ENCODE measurements around the gene MMP14.
A peak's percentile ranks its signal among the peaks of the same experiment; 100 is the strongest.

MMP14 gene

DNA sequence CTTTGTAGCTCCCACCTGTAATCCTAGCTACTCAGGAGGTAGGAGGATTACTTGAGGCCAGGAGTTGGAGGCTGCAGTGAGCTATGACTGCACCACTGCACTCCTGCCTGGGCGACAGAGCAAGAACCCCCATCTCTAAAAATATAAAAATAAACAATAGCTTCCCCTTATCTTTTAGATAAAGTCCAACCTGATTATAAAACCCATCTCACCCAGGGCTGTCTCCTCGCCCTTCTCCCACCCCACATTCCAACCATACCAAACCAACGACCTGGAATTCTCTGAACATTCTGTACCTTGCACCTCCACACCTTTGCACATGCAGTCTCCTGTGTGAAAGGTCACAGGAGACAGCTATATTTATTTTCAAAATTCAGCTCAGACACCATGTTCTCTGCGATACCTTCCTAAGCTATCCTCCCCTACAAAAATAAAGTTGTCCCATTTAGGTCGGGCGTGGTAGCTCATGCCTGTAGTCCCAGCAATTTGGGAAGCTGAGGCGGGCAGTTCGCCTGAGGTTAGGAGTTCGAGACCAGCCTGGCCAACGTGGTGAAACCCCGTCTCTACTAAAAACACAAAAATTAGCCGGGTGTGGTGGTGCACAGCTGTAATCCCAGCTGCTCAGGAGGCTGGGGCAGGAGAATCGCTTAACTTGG is 28.8 kb upstream of the MMP14 start:
- DNase-seq: no peak
- no peak for TF ChIP-seq GATA1 (IDR thresholded peaks at IDR 0.05; ENCODE audit: low read depth, low read length)
- TF ChIP-seq POLR2A (IDR thresholded peaks at IDR 0.05; ENCODE audit: low read length): no peak

- TF ChIP-seq GATA1 (IDR thresholded peaks at IDR 0.05; ENCODE audit: low read depth, low read length): no peak
- TF ChIP-seq POLR2A (IDR thresholded peaks at IDR 0.05; ENCODE audit: low read length): no peak
- no peak for DNase-seq
These were observed 27.8 kb upstream of the MMP14 start for GRCh38 chr14:22808388-22809209.

DNA sequence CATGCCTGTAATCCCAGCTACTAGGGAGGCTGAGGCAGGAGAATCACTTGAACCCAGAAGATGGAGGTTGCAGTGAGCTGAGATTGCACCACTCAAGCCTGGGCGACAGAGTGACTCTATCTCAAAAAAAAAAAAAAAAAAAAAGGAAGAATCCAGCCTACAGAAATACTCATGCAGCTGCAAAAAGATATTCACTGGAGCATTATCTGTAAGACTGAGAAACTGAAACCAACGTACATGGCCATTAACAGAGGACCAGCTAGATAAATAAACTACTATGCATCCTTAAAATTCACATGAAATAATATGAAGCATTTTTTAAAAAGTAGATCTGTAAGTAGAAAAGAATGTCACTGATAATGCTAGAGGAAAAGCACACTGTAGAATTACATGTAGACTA is 24.7 kb upstream of the MMP14 start:
- no peak for DNase-seq
- no peak for TF ChIP-seq GATA1 (IDR thresholded peaks at IDR 0.05; ENCODE audit: low read depth, low read length)

GRCh38 chr14:22812744-22813143 is 23.6 kb upstream of the MMP14 start:
- no peak for DNase-seq
- TF ChIP-seq POLR2A (IDR thresholded peaks at IDR 0.05; ENCODE audit: low read length) (no peak), GATA1 (IDR thresholded peaks at IDR 0.05; ENCODE audit: low read depth, low read length) (no peak)

GRCh38 chr14:22813145-22813544 is 23.2 kb upstream of the MMP14 start:
- no peak for DNase-seq
- TF ChIP-seq POLR2A (IDR thresholded peaks at IDR 0.05; ENCODE audit: low read length) (no peak), GATA1 (IDR thresholded peaks at IDR 0.05; ENCODE audit: low read depth, low read length) (no peak)

DNA sequence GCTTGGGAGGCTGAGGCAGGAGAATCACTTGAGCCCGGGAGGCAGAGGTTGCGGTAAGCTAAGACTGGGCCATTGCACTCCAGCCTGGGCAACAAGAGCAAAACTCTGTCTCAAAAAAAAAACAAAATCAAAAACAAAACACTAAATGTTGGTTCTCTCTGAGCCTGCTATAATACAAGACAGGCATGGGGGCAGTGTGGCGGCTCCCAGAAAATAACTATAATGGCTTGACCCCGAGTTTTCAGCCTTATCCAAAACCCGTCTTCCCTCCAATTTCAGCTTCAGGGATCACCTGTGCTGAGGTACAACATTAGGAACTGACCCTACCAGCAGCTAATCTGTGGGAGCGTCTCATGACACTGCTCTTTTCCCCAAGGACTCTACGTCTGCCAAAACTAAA is 22.0 kb upstream of the MMP14 start:
- DNase-seq: no peak

DNA sequence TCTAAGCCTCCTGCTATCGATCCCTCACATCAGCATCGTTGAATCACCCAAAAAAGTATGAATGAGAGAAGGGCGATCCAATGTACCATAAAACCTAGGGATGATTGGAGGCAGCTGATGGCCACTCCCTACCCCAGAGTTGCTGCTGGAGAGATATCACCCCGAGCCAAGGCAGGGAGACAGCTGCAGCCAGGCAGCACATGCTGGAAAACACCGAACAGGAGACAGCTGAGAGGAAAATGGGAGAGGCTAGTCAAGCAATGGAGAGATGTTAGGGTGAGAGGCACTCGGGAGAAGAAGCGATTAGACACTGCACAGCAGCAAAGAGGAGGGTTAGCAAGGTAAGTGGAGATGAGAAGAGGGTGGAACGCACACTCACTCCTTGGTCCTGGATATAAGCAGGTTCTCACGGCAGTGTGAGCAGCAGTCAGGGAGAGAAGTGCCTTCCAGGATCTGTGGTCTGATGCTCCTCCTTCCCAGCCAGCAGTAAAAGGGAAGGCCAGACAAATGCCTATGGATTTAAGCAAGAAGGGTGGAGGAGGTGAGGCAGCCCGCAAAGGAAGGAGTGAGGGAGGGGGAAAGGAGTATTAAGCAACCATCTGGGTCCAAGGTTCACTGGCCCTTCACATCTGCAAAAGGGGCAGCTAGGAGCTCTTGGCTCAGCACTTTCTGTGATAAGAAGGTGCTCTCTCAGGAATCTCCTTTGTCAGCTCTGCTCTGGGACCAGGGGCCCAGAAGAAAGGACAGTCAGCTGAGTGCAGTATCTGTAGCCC is 21.3 kb upstream of the MMP14 start, which contains the start of gene SLC7A7:
SLC7A7 (minus strand) TSS at position 495 of the 773 bp plus-strand sequence. CDS start 2,037 bp downstream, outside the sequence.
- no peak for TF ChIP-seq GATA1 (IDR thresholded peaks at IDR 0.05; ENCODE audit: low read depth, low read length)
- TF ChIP-seq POLR2A (IDR thresholded peaks at IDR 0.05; ENCODE audit: low read length): no peak
- no peak for DNase-seq

More for the DNA sequence above, 22.0 kb upstream of the MMP14 start:
- TF ChIP-seq POLR2A (IDR thresholded peaks at IDR 0.05; ENCODE audit: low read length): no peak
- TF ChIP-seq GATA1 (IDR thresholded peaks at IDR 0.05; ENCODE audit: low read depth, low read length): no peak

DNA sequence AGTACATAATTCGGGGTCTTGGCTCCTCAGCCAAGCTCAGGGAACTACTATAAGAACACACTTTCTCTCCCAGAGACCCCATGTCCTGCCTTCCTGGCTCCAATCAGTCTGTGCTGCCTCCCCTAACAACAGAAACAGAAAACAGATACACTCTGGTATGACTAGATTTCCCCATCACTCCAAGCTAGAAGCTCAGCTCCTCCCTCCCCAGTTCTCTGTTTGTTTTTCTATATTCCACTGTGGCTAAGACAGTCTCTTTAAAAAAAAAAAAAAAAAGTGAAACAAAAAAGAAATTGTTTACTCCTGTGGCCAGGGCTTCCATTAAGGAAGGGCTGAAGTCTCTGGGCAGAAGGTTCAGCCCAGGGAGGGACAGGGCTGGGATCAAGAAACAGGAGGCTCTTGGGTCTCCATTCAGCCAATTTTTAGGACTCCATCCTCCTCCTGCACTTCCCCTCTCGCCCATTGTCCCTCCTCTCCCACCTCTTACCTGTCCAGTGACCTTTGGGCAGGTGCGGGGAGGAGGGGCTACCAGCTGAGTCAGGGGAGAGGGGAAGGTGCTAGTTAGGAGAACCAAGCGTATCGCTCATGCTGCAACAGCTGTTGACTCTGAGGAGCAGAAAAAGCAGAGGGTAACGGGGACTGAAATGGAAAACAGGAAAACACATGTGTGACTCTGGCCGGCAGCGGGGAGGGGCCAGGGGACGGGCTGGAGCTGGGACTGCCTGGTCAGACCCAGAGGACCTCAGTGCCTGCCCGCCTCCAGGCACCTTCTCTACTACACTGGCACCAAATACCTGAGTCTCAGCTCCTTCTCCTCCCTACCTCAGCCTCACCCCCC is 17.0 kb upstream of the MMP14 start:
- no peak for TF ChIP-seq GATA1 (IDR thresholded peaks at IDR 0.05; ENCODE audit: low read depth, low read length)
- TF ChIP-seq POLR2A (IDR thresholded peaks at IDR 0.05; ENCODE audit: low read length): no peak
- DNase-seq: no peak

- DNase-seq: no peak
- TF ChIP-seq POLR2A (IDR thresholded peaks at IDR 0.05; ENCODE audit: low read length) (no peak), GATA1 (IDR thresholded peaks at IDR 0.05; ENCODE audit: low read depth, low read length) (no peak)
These were observed 15.7 kb upstream of the MMP14 start for GRCh38 chr14:22820731-22821130.

DNA sequence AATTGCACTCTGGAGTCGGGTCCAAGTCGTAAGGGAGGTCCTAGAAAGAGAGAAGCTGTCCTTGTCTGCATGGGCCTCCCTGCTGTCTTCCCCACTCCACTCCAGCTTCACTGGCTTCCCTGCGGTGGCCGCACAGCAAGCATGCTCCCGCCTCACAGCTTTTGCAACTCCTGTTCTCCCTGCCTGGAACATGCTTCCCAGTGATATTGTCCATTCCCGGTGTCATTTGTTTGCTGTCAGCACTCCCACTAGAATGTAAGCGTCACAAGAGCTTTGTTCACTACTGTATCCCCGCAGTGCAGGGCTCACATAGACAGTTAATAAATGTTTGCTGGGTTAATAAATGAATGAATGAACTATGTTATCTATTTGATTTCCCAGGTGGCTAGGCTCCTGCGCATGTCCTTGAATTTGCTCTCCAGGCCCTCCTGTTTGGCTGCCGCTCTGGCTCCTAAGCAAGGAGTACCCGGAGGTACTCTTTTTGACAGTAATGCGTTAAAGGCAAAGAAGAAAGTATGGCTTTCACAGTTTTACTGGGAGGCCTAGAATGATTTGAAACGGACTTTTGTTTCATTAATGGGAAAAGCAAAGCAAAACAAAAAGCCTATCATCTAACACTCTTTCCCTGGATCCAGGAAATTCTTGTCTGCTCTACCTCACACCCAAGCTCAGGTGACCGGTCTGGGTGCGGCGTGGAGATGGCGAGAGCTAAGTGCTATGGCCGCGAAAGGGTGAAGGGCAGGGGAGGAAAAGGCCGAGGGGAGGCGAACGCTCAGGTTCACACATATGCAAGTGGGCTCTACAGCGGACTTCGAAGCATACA is 15.0 kb upstream of the MMP14 start:
- TF ChIP-seq GATA1 (IDR thresholded peaks at IDR 0.05; ENCODE audit: low read depth, low read length) (no peak), POLR2A (IDR thresholded peaks at IDR 0.05; ENCODE audit: low read length) (no peak)
- DNase-seq: no peak

DNA sequence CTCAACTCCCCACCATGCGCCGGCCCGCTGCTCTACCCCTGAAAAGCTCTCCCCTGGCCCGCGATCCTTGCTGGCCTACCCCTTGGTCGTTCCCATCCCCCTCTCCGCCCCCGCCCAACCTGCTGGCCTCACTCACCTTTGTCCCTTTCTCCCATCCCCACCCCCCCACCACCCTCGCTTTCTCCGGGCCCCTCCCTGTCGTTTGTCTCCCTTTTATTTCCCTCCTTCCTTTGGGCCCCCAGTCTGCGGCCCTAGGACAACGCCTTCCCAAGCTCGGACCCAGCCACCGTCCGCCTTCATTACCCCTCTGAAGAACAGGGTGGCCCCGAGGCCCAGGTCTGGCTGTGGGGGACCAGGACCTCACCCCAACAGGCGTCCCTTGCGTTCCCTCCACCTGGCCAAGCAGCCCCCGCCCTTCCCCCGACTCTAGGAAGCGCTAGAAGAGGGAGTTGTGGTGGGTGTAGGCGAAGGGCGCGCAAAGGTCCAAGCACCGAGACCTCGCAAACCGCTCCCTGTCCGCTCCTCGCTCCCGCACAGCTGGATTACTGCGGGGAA is 14.3 kb upstream of the MMP14 start:
- TF ChIP-seq POLR2A (IDR thresholded peaks at IDR 0.05; ENCODE audit: low read length) (no peak), GATA1 (IDR thresholded peaks at IDR 0.05; ENCODE audit: low read depth, low read length) (no peak)
- no peak for DNase-seq

GRCh38 chr14:22822571-22823098 is 13.8 kb upstream of the MMP14 start:
- TF ChIP-seq GATA1 (IDR thresholded peaks at IDR 0.05; ENCODE audit: low read depth, low read length) (no peak), POLR2A (IDR thresholded peaks at IDR 0.05; ENCODE audit: low read length) (no peak)
- peak; percentile 71 to 82 for DNase-seq

All from erythroblast (primary cell).